GM12878 (cell line): ENCODE results near the gene VAC14.
A peak's percentile ranks its signal among the peaks of the same experiment; 100 is the strongest.

Experiments
- CTCF ChIP-seq, 3 experiments: IDR thresholded peaks in 2 of 3; conservative IDR thresholded peaks in 1 of 3; 2 replicates each; pipeline ENCODE4 v1.5.1; 2011; ENCODE audit warnings: low read depth in 3 of 3, low read length in 3 of 3, mild to moderate bottlenecking in 3 of 3, control low read depth in 2 of 3, moderate library complexity in 2 of 3, inconsistent platforms in 1 of 3, mixed read lengths in 1 of 3; ENCODE audit not compliant: control insufficient read depth in 2 of 3, insufficient read depth in 1 of 3; ENCODE audit errors: extremely low read depth in 1 of 3
- EP300 ChIP-seq, 2 experiments: fragments of 150-350 bp in 1 of 2; IDR thresholded peaks; 2 replicates each; pipeline ENCODE4 v1.6.1; 2011 to 2012; ENCODE audit warnings: low read depth in 2 of 2, low read length in 2 of 2, borderline replicate concordance in 1 of 2, improper control_type of control experiment in 1 of 2, inconsistent platforms in 1 of 2; ENCODE audit not compliant: control insufficient read depth in 1 of 2
- FOXK2 ChIP-seq: fragments of 450-650 bp; IDR thresholded peaks from 2 replicates; pipeline ENCODE4 v1.6.1; 2017; ENCODE audit warnings: mild to moderate bottlenecking, moderate library complexity
- IKZF1 ChIP-seq: fragments of 450-650 bp; conservative IDR thresholded peaks from 2 replicates; pipeline ENCODE4 v1.6.1; 2017; ENCODE audit warnings: antibody characterized with exemption, mild to moderate bottlenecking
- KDM1A ChIP-seq: fragments of 200-600 bp; sonication (generic); IDR thresholded peaks from 2 replicates; pipeline ENCODE4 v1.6.1; 2016; ENCODE audit warnings: borderline replicate concordance
- MYC ChIP-seq: IDR thresholded peaks from 2 replicates; pipeline ENCODE4 v1.6.1; 2011; ENCODE audit warnings: mild to moderate bottlenecking, low read length, moderate library complexity, inconsistent platforms; ENCODE audit not compliant: insufficient read depth, insufficient replicate concordance, insufficient read length, severe bottlenecking
- NFIC ChIP-seq: IDR thresholded peaks from 2 replicates; pipeline ENCODE4 v1.6.1; 2012; ENCODE audit warnings: low read depth, mild to moderate bottlenecking, inconsistent platforms, low read length, moderate library complexity
- NRF1 ChIP-seq: conservative IDR thresholded peaks from 2 replicates; pipeline ENCODE4 v1.6.1; 2011; ENCODE audit warnings: mild to moderate bottlenecking, low read depth, low read length, improper control_type of control experiment
- PBX3 ChIP-seq: IDR thresholded peaks from 2 replicates; pipeline ENCODE4 v1.6.1; 2011; ENCODE audit warnings: mild to moderate bottlenecking, low read depth, low read length, moderate library complexity; ENCODE audit not compliant: insufficient replicate concordance
- POLR2A ChIP-seq: IDR thresholded peaks from 2 replicates; pipeline ENCODE4 v1.6.1; 2011; ENCODE audit warnings: low read depth, mild to moderate bottlenecking, low read length
- RELB ChIP-seq: fragments of 450-650 bp; IDR thresholded peaks from 2 replicates; pipeline ENCODE4 v1.6.1; 2017; ENCODE audit warnings: low read depth, mild to moderate bottlenecking, moderate library complexity
- SMC3 ChIP-seq: IDR thresholded peaks from 2 replicates; pipeline ENCODE4 v1.6.1; 2011; ENCODE audit warnings: low read length, improper control_type of control experiment, borderline replicate concordance
- SP1 ChIP-seq: IDR thresholded peaks from one replicate; pipeline ENCODE4 v1.6.1; 2011; ENCODE audit warnings: low read depth, low read length
- USF2 ChIP-seq: IDR thresholded peaks from 2 replicates; pipeline ENCODE4 v1.6.1; 2011; ENCODE audit warnings: low read depth, low read length, improper control_type of control experiment, borderline replicate concordance

GRCh38 chr16:70770626-70771552 is 30.1 kb downstream of the VAC14 start:
- TF ChIP-seq RELB (no peak), CTCF (IDR thresholded peaks at IDR 0.05 in 2 of 3, conservative IDR thresholded peaks at IDR 0.05 in 1 of 3; ENCODE audit: control insufficient read depth in 2 of 3, extremely low read depth in 1 of 3, insufficient read depth in 1 of 3, low read depth in 3 of 3, low read length in 3 of 3) (peak; percentile 77 to 97 (median 91)), POLR2A (no peak), SP1 (peak; percentile 13), MYC (no peak), SMC3 (peak; percentile 50), USF2 (no peak), EP300 (IDR thresholded peaks at IDR 0.05; ENCODE audit: borderline replicate concordance in 1 of 2, control insufficient read depth in 1 of 2, low read depth in 2 of 2, low read length in 2 of 2) (no peak), FOXK2 (no peak), PBX3 (peak; percentile 22), KDM1A (no peak), IKZF1 (no peak), NFIC (no peak), NRF1 (no peak)
